ENCODE results near the gene RPTOR.

Gene RPTOR

DNA sequence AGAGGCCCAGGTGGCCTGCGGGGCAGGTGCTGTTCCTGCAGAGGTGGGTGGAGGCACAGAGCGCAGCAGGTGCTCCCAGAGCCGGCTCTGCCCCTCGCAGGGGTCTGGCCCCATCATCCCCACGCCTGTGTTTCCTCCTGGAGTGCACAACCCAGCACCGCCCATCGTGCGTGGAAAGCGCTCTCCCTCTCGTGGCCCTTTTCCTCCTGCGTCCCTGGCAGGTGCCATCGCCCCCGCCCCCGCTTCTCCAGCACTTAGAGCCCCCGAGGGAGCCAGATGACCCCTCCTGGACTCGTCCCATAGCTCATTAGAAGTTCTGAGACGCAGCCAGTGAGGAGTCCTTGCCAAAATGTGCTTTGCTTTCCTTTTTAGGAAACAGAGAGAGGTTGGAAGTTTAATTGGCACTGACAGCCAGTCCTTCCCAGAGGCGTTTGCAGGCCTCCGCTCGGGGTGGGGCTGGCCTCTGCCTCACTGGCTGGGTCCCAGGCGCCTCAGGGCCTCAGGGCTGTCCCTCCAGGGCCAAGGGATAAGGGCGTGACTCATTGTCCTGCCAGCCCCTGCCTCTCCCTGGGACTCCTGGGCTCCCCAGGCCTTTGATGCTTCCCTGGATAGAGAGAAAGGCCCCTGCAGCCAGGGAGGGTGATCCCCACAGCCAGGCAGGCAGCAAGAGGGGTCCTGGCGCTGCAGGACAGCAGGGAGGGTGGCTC lies 414.8 kb downstream of the RPTOR start:
- DNase-seq (ENCODE audit: low read depth in 2 of 2): no peak

DNA sequence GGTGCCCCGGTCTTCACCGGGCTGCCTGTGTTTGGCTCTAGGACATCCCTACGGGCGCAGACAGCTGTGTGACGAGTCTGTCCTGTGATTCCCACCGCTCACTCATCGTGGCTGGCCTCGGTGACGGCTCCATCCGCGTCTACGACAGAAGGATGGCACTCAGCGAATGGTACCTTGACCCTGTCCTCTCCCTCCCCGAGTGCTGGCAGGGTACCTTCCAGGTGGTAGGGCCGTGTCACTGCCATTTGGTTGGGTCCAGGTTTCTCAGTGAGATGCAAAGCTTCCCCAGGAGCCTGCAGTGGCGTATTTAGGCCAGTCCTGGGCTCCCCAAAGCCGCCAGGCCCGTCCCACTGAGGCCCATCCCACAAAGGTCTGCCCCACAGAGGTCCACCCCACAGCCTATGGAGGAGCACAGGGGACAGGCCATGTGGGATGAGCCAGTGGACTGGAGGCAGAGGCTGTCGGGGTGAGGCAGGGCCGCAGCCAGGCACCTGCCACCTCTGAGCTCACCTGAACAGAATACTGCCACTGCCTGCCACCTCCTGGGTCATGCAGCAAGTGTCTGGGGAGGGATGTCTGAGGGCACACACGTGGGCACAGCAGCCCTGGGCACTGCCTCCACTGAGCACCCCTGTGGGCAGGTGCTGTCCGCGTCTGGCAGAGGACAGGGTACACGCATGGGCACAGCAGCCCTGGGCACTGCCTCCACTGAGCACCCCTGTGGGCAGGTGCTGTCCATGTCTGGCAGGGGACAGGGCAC lies 415.6 kb downstream of the RPTOR start:
- no peak for DNase-seq (ENCODE audit: low read depth in 2 of 2)

DNA sequence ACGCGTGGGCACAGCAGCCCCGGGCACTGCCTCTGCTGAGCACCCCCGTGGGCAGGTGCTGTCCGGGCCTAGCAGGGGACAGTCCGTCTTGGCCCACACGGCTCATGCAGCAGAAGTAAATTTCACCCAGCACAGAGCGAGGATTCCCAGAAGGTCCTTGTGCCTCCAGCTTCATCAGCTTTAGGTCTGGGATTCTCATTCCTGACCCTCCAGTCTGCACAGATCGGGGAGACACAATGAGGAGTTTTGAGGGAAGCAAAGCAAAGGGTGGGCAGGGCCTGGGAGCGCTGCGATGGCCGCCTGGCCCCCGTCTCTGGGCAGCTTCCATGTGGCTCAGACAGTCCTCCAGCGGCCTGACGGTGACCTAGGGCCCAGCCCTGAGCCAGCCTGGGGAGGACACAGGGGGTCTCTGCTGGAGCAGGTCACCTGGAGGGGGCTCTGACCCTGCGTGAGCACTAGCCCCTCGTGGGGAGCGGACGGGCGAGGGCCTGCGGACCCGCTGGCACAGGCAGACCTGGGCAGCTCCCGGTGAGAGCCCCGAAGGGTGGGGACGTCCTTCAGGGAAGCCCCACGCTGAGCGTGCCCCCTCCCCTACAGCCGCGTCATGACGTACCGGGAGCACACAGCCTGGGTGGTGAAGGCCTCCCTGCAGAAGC lies 416.3 kb downstream of the RPTOR start:
- no peak for DNase-seq (ENCODE audit: low read depth in 2 of 2)

DNA sequence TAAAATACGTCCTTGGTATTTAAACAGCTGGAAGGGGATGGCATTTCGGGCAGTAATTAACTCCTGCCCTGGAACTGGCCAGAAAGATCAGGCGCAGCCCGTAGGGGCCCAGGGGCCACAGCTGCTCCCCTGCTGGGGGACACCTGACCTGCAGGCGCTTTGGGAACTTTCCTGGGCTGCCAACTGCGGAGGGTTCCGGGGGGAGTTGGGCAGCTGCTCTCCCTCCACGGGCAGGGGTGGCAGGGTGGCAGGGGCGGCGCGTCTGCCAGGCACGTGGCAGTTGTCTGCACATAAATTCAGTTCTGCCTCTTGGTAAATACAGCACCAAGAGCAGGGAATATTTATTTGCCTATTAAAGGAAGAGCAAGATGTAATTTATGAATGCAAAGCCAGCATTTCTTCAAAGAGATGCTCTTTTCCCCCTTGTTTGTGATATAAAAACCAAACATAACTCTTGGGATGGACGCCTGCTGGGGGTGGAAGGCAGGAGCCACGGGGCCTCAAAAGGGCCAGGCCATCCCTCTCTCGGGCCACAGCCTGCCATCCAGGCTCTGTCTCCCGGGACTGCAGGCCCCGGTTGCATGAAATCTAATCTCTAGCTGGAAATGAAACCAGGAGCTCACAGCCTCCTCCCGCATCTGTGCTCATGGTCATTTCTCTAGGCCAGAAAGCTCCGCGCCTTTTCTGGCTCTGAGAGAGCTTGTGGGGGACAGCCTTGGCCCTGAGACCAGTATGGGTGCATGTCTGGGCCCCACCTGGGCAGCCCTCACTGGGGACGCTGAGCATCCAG lies 417.1 kb downstream of the RPTOR start:
- no peak for DNase-seq (ENCODE audit: low read depth in 2 of 2)

DNA sequence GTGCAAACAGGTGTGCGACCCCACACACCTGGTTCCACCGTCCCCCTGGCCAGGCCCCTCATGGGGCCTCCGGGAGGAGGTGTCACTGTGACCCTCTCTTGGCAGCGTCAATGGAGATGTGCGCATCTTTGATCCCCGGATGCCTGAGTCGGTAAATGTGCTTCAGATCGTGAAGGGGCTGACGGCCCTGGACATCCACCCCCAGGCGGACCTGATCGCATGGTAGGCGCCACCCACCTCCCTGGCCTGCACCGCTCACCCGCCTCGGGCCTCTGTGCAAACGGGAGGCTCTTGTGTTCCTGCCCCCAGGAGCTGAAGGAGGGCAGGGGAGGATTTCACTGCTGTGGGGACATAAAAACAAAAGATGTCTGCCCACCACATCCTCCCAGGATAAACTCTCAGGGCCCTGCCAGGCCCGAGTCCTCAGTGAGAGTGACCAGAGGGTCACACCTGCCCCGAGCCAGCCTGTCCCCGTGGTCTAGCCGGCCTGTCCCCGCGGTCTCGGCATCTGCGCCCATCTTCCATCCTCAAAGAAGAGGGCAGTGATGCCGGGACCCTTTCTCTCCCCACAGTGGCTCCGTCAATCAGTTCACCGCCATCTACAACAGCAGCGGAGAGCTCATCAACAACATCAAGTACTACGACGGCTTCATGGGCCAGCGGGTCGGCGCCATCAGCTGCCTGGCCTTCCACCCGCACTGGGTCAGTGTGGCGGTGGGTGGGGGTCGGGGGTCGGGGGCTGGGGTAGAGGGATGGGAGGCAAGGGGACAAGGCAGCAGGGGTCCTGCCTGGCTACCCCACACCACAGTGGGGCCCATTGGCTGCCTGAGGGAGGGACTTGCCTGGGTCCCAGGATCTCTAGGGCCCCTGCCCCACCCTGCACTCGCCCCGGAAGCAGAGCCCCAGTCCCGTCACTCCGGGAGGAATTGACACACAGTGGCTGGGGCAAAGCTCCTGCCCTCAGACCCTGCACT lies 418.0 kb downstream of the RPTOR start:
- DNase-seq (ENCODE audit: low read depth in 2 of 2): no peak

DNA sequence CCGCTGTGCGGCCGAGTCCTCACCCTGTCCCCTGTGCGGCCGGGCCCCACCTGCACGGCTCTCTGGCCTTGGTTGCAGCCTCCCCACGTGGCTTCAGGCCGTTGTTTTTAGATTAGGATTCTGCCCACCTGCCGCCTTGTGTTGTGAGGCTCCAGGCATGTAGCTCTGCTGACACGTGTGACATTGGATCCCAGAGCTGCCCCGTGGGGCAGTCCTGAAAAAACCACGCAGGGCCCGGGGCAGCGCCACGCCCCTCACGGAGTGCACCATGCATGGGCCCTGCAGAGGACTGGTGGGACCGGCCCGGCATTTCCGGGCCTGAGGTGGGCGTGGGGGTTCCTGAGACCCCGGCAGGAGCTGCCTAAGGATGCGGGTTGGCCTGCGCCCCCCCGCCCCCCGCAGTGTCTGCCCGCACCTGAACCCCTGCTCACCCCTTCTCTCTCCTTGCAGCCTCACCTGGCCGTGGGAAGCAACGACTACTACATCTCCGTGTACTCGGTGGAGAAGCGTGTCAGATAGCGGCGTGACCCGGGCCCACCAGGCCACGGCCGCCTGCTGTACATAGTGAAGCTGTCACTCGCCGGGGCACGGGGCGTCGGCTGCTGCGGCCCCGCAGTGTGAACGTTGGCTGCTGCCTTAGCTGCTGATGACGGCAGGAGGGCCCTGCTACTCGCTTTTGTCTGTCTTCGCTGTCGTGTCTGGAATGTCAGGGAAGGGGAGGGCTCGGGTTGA lies 419.3 kb downstream of the RPTOR start:
- no peak for DNase-seq (ENCODE audit: low read depth in 2 of 2)

DNA sequence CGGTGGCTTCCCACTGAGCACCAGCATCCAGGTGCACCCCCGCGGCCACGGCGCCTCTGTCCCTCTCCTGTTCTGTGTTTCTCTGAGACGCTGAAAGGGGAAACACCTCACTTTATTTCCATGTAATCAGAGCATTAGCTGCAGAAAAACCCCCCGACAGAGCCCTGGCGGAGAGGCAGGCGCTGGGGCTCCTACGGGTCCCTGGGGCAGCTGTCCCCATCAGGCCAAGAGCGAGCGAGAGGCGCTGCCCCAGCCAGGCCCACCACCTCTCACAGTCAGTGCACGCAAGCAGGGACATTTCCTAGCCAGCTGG lies 419.9 kb downstream of the RPTOR start:
- DNase-seq (ENCODE audit: low read depth in 2 of 2): no peak

DNA sequence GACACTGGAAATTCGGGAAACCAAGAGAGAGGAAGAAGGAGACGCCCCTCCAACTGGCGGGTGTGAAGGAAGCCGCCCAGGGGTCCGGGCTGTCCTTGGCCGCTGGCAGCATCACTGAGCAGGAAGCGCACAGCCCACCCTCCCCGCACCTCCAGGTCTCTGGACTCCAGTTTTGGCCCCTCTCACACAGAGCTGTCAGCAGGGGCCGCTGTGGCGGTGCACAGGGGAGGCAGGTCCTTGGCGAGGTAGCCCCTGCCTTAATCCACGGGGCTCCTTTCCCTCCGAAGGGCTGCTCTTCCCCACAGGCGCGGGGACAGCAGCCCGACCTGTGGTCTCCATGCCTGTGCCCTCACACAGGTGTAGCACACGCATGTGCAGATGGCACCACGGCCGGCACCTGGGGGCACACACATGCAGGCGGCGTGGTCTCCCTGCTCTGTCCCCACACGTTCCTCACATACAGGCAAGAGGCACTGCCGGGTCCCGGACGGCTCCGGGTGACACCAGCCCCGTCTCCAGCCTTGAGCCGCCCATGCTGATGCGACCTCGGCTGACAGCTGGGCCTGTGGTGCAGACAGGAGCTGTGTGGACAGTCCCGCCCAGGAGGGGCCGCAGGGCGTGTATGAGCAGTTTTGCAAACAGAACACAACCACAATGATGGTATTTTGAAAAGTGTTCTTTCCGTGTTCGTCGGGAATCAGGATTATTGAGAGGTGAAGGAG lies 420.4 kb downstream of the RPTOR start:
- DNase-seq (ENCODE audit: low read depth in 2 of 2): no peak

DNA sequence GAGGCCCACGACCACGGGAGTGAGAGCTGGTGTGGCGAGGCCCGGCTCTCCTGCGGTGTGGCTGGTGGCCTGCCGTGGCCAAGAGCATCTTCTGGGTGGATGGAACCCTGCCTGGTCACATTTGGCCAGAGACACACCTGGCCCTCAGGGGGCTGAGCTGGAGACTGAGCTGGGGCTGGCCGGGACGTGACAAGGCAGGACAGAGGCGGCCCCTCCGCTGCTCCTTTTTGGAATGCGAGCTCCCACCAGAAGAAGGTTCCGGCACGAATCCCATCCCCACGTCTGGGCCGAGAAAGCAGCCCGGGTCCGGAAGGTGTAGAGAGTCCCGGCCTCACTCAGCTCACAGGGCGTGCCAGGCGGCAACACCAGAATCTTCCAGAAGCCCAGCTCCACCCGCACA lies 421.0 kb downstream of the RPTOR start:
- DNase-seq (ENCODE audit: low read depth in 2 of 2): no peak

DNA sequence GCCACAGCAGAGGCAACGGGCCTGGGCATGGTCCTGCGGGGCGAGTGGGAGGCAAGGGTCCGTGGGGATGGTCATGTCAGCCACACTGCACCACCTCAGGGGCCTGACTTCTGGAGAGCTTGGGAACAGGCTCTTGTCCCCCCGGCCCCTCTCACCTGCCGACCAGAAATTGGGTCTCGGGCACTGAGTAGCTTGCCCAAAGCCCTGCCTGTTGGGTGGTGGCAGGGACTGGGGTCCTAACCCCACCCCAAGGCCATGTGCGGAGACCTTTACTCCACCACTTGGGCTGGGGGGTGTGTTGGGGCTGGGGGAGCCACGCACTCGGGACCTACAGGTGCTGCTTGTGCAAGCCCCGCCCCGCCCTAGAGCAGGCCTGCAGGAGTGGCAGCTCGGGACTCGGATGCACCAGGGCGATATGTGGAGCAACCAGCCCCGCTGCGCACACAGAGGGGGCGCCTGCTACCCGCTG lies 422.8 kb downstream of the RPTOR start:
- no peak for DNase-seq (ENCODE audit: low read depth in 2 of 2)

DNA sequence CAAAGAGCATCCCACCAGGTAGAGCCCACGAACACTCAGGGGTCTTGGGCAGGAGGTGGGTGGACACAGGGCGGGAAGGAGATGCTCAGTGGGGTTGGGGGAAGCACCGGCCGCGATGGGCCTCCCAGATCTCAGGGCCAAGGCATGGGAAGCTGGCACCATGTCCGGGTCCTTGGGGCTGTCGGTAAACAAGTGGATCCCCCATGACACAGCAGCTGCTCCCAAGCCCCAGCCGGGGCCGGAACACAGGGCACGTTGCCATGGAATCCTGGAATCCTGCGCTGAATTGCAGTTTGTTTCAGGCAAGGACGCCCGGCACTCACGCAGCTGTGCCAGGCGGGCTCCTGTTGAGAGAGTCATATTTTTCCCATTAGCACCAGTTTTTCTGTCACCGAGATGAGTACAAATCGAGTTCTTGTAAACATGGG lies 424.0 kb downstream of the RPTOR start:
- DNase-seq (ENCODE audit: low read depth in 2 of 2): no peak

DNA sequence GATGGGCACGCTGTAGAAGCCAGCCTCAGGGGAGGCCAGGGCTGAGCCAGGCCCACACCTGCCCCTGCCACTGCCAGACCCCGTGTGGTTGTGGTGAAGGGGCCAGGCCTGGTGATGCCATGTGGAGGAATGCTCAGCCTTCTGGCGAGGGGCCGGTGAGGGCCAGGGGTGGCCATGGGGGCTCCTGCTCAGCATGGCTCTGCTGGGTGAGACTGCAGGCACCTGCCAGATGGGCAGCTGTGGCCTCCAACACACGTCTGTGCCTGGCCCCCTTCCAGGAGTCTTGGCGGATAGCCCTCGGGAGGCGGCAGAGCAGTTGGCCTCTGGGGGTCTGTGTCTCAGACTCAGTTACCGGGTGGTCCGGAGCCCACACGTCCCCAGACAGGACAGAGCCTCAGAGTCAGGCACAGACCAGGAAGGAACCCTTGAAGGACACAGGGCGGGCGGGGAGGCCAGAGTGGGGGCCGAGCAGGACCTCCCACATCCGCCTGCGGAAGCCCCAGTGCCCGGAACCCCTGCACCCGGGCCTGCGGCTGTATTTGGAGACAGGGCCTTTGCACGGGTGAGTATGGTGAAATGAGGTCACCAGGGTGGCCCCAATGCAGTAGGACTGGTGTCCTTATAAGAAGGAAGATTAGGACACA lies 424.5 kb downstream of the RPTOR start:
- DNase-seq (ENCODE audit: low read depth in 2 of 2): no peak

DNA sequence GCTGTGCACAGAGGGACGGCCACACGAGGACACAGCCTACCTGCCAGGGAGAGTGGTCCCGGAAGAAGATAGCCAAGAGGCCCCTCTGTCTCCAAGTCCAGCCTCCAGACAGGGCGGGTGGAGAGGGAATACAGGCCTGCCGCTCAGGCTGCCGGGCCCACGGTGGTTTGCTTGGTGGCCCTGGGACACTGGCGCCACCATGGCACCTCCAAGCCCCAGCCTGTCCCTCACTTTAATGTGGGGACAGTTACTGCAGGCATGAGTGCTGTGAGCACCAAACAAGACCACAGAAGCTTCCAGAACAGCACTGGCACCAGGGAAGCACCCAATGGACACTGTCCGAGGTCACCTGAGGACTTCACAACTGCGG lies 425.0 kb downstream of the RPTOR start:
- DNase-seq (ENCODE audit: low read depth in 2 of 2): no peak

DNA sequence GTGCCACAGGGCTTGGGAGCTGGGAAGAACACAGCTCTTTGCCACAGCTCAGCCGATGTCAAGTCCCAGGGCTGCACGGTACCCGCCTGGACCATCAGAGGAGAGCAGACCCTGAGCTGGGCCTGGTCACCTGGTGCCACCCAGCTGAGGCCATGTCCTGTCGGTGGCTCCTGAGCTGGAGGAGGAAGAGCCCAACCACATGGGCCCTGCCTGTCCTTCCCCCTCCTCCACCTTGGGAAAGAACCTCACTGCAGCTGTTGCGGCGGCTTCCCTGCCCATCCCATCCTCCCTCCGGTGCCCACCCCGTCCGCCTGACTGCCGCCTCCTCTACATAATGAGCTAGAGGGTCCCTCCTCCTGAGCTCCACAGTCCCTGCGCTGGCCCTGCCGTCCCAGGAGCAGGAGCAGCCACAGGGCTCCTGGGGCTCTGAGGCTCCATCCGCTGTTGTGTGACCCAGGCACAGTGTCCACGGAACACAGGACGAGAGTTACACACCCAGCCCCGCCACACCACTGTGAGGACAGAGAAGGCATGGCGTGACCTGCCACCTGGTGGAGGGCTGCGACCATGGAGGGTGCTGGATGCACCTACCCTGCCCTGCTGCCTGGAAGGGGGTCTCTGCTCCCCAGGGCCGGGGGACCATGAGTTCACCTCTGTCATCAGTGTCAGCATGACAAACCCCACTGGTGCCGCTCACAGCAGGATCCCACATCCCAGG lies 425.6 kb downstream of the RPTOR start:
- DNase-seq (ENCODE audit: low read depth in 2 of 2): no peak

DNA sequence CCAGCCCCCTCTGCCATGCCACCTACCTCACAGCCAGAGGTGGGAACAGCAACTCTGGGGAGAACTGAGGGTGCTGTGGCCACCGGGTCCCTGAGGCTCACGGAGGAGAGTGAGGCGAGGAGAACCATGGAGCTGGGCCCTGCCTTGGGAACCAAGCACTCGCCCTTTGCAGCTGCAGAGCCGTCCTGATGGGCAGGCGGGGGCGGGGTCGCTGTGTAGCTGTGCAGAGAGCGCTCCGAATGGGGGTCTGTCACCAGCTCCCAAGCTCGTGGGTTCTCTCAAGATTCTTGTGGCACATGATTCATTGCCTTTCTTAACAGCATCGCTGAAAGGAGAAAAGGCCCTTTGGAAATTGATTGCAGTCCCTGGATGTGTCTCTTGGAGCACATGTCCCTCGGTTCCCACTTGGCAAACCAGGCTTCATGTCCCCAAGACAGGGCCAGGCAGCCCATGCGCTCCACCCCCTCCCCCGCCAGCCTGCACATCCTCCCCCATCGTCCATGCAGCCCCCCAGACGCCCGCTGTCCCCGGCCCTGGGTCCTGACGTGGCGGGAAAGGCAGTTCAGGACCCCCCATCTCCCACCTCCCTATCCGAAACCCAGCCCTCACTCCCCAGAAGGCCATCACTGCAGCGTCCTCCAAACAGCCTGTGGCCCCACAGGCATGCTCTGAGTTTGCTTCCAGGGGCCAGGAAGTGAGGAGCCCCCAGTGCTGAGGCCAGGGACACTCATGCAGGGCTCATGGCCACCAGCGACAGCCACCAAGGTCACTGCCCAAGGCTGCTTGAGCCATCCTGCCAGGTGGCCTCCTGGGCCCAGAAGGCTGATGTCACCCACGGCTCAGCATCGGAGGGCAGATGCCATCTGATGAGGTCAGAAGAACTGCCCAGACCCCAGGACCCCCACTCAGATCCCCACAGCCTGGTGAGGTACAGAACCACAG lies 426.4 kb downstream of the RPTOR start:
- DNase-seq (ENCODE audit: low read depth in 2 of 2): no peak

DNA sequence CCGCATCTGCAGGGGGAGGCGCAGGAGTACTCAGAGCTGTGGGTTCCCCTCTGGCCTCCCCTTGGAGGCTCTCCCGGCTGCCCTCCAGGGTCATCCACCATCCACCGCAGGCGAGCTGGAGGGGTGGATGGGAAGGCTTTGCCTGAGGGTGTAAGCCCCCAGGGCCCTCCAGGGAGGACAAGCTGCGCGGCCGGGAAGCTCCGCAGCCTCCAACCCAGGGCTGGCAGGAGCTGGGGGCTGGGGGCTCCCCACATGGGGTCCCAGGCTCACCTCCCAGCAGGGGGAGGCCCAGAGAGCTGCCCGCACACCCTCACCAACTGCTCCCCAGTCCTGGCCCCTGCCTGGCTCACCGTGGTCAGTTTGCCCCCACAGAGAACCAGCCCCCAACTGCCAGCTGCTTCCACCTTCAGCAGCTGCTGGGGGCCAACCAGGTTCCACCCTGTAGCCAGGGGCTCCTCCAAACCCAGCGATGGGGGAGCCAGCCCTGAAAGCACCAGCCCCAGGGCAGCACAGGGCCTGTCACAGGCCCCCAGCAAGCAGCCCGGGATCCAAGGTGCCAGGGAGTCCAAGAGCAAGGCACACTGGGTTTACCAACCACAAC lies 427.2 kb downstream of the RPTOR start:
- DNase-seq (ENCODE audit: low read depth in 2 of 2): no peak

DNA sequence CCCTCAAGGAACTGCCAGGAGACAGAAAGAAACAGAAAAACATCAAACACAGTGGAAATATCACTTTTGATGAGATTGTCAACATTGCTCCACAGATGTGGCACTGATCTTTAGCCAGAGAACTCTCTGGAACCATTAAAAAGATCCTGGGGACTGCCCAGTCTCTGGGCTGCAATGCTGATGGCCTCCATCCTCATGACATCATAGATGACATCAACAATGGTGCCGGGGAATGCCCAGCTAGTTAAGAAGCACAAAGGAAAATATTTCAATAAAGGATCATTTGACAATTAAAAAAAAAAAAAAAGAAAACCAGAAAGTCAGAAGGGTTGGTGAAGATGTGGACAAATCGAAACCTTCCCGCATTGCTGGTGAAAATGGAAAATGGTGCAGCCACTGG lies 432.1 kb downstream of the RPTOR start:
- DNase-seq (ENCODE audit: low read depth in 2 of 2): no peak

All from stimulated activated CD4-positive, alpha-beta T cell treated with anti-CD3 and anti-CD28 coated beads, Interleukin-15, amount 100 ng/mL, for 48 hours (primary cell).